Lung (tissue), 12 donors: ENCODE measurements around the gene SEMA6D. TPM values are rescaled to one million over a fixed set of nuclear protein-coding genes. Genes with fewer than 3 reads are reported as not detected.

Experiments used
- ATAC-seq: fragments of 200-7000 bp; cut with Tn5 transposase; one replicate; pipeline ENCODE4 v1.9.1; 2020; ENCODE audit warnings: moderate number of reproducible peaks; ENCODE audit not compliant: insufficient read depth, low FRiP score
- DNase-seq, 3 donors: peaks; one replicate each; pipeline ENCODE4 v3.0.0-alpha.2; 2013 to 2017
- H3K27ac ChIP-seq, 2 donors: one replicate each; pipeline ENCODE4 v1.5.1; 2013; ENCODE audit warnings: mild to moderate bottlenecking in 2 of 2, moderate library complexity in 2 of 2, control low read depth in 1 of 2, inconsistent platforms in 1 of 2, low read depth in 1 of 2, low read length in 1 of 2
- H3K27me3 ChIP-seq, 3 donors: one replicate each; pipeline ENCODE4 v1.5.1; 2013; ENCODE audit warnings: low read length in 2 of 3; ENCODE audit not compliant: control insufficient read depth in 3 of 3, insufficient read depth in 3 of 3
- H3K36me3 ChIP-seq, 4 donors: one replicate each; pipeline ENCODE4 v1.5.1; 2013; ENCODE audit warnings: low read length in 4 of 4, mild to moderate bottlenecking in 1 of 4, moderate library complexity in 1 of 4; ENCODE audit not compliant: control insufficient read depth in 4 of 4, insufficient read depth in 4 of 4
- H3K4me1 ChIP-seq, 5 donors: one replicate each; pipeline ENCODE4 v1.5.1; 2013; ENCODE audit warnings: low read length in 5 of 5, mild to moderate bottlenecking in 2 of 5, moderate library complexity in 1 of 5; ENCODE audit not compliant: control insufficient read depth in 5 of 5, insufficient read depth in 5 of 5
- H3K4me3 ChIP-seq: one replicate; pipeline ENCODE4 v1.5.1; 2013; ENCODE audit warnings: mild to moderate bottlenecking, control low read depth, moderate library complexity
- H3K9ac ChIP-seq, 2 donors: one replicate each; pipeline ENCODE4 v1.5.1; 2013; ENCODE audit warnings: low read length in 2 of 2, control low read depth in 1 of 2; ENCODE audit not compliant: insufficient read depth in 1 of 2
- H3K9me3 ChIP-seq, 4 donors: one replicate each; pipeline ENCODE4 v1.5.1; 2013; ENCODE audit warnings: low read length in 3 of 4, mild to moderate bottlenecking in 1 of 4, moderate library complexity in 1 of 4; ENCODE audit not compliant: control insufficient read depth in 4 of 4, insufficient read depth in 3 of 4
- CTCF ChIP-seq: IDR thresholded peaks from 2 replicates; pipeline ENCODE4 v1.5.1; 2012; ENCODE audit warnings: mild to moderate bottlenecking; ENCODE audit errors: control extremely low read depth, extremely low read depth
- WGBS, 2 donors: extraction: QIAGEN DNeasy Blood & Tissue Kit; methylation state at CpG; one replicate each; pipeline ENCODE4 v1.1.7; 2013; 5-methylcytosine and 5-hydroxymethylcytosine counted together
- polyA plus RNA-seq, 2 donors: library from polyadenylated mRNA; stranded (reverse); fragments of 200-250 nt; gene quantifications; one replicate each; pipeline ENCODE4 v1.2.1, GENCODE V29; 2013
- total RNA-seq, 2 donors: library from RNA; depleted of rRNA in 1 of 2; stranded (reverse); fragments of >200 nt in 1 of 2; gene quantifications; one replicate each; pipeline ENCODE4 v1.2.1, GENCODE V29; 2014 to 2021
- donor health status: control.
- donor health status: control.
- donor health status: Bipolar disorder and iron deficiency.
- donor health status: healthy.
- donor health status: DM: yes; HTN: yes; CAD: no.

Gene SEMA6D
- total and polyA plus RNA-seq, 4 donors: 2.1 to 64.5 (median 4.0) TPM

- H3K4me3 ChIP-seq: no peak overlapping the region
- WGBS, 2 donors: 73 to 86% methylated on average over 6 of the region's 6 CpGs
- H3K36me3 ChIP-seq: peaks cover 0 to 18% (median 8%) of the 10 kb centered on the region in 4 donors
- no peak for TF ChIP-seq CTCF
- no peak overlapping the region for H3K9ac ChIP-seq
- no peaks in the 10 kb centered on the region for H3K27me3 ChIP-seq
- H3K4me1 ChIP-seq: peaks cover 0 to 14% (median 11%) of the 10 kb centered on the region in 5 donors
- no peak overlapping the region for H3K27ac ChIP-seq
- DNase-seq: no peak
- ATAC-seq: no peak
- no peaks in the 10 kb centered on the region for H3K9me3 ChIP-seq
Observed at GRCh38 chr15:47743385-47743784, 26.1 kb downstream of the SEMA6D start.

- Histone ChIP-seq H3K27ac (no peak overlapping the region), H3K4me3 (no peak overlapping the region), H3K4me1 (peaks cover 0 to 9% (median 6%) of the 10 kb centered on the region in 5 donors), H3K9me3 (no peaks in the 10 kb centered on the region), H3K9ac (no peak overlapping the region), H3K27me3 (no peaks in the 10 kb centered on the region), H3K36me3 (peaks cover 0 to 18% (median 8%) of the 10 kb centered on the region in 4 donors)
- ATAC-seq: no peak
- 68 to 82% methylated on average over 1 of the region's 1 CpG for WGBS, 2 donors
- DNase-seq: no peak
- TF ChIP-seq CTCF: no peak
Observed at GRCh38 chr15:47743886-47744285, 26.6 kb downstream of the SEMA6D start.

DNA sequence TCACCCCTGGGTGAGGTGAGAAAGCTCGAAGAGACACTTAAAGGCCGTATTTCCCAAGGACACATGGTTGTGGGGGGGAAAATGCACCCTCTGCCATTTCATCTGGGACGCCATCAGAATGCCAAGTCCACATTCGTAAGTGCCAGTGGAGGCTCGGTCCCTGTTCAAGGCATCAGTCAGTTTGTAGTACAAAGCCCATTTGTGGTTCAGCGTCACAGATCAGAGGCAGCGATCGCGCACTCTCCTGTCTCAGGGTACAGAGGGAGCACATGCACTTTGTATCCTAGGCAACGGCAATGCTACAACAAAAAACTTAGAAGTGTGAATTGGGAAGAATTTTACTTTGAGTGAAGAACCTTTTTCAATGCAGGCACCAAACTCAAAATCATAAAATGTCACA lies 27.2 kb downstream of the SEMA6D start:
- Histone ChIP-seq H3K9me3 (no peaks in the 10 kb centered on the region), H3K36me3 (peaks cover 0 to 18% (median 8%) of the 10 kb centered on the region in 4 donors), H3K27ac (no peak overlapping the region), H3K9ac (no peak overlapping the region), H3K4me3 (no peak overlapping the region), H3K4me1 (peaks cover 0 to 6% (median 0%) of the 10 kb centered on the region in 5 donors), H3K27me3 (no peaks in the 10 kb centered on the region)
- no peak for TF ChIP-seq CTCF
- DNase-seq (no peak), ATAC-seq (no peak)
- 85 to 89% methylated on average over 10 of the region's 10 CpGs for WGBS, 2 donors

DNA sequence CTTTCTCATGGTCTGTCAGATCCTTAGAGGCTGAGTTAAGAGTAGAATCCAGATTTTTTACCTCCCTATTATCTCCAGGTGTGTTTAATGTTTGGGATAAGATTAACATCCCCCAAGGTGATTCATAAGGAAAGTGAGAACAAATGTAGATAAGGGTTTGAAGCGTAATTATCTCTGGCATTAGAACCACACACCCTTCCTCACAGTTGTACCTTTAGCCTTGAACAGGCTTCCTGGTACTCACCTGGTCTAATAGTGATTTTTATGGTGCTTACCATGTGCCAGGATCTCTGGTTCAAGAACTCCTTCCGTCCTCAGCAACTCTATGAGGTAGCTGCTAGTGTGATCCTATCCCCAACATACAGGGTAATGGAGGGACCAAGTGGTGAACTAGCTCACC lies 27.7 kb downstream of the SEMA6D start:
- ATAC-seq: no peak
- no peak for DNase-seq
- Histone ChIP-seq H3K9ac (no peak overlapping the region), H3K27me3 (no peaks in the 10 kb centered on the region), H3K4me1 (peaks cover 0 to 10% (median 4%) of the 10 kb centered on the region in 5 donors), H3K36me3 (peaks cover 0 to 18% (median 8%) of the 10 kb centered on the region in 4 donors), H3K27ac (no peak overlapping the region), H3K9me3 (no peaks in the 10 kb centered on the region), H3K4me3 (no peak overlapping the region)
- no peak for TF ChIP-seq CTCF
- 93 to 98% methylated on average over 2 of the region's 2 CpGs for WGBS, 2 donors
